ENCODE data around the gene PDZD8. TPM values are rescaled to one million over a fixed set of nuclear protein-coding genes. Genes with fewer than 3 reads are reported as not detected.
A peak's percentile ranks its signal among the peaks of the same experiment; 100 is the strongest.

Gene PDZD8
- total RNA-seq (ENCODE audit: low replicate concordance) = 18.8 and 20.1 TPM in 2 replicates

- TF ChIP-seq EZH2phosphoT487 (IDR thresholded peaks at IDR 0.05) (no peak), CTCF (IDR thresholded peaks at IDR 0.05) (no peak), EZH2 (IDR thresholded peaks at IDR 0.05) (peak; percentile 38)
- peaks cover 21% of the 10 kb centered on the region for H3K4me1 Mint-ChIP-seq
- H3K9me3 ChIP-seq (ENCODE audit: low read depth) = no peaks in the 10 kb centered on the region
- peaks cover 5% of the 10 kb centered on the region for H3K27me3 Mint-ChIP-seq (ENCODE audit: insufficient read depth, low read depth)
- peak within 1 kb of the TSS; percentile 97 for H2AFZ ChIP-seq (replicated peaks)
- H3K4me2 ChIP-seq = peak within 1 kb of the TSS; percentile 89
- H3K27ac Mint-ChIP-seq = peak within 1 kb of the TSS; percentile 57
- peaks cover 42% of the 10 kb centered on the region for H3K27me3 ChIP-seq
- peak within 1 kb of the TSS; percentile 36 for H3K27ac ChIP-seq
- H3K36me3 Mint-ChIP-seq = no peaks in the 10 kb centered on the region
- DNase-seq (ENCODE audit: low spot score) = peak; percentile 97
- H3K4me1 ChIP-seq = peaks cover 20% of the 10 kb centered on the region
- peaks cover 3% of the 10 kb centered on the region for H3K9me3 Mint-ChIP-seq
- H3K36me3 ChIP-seq = no peaks in the 10 kb centered on the region
- peaks cover 41% of the 10 kb centered on the region for H4K20me1 ChIP-seq (ENCODE audit: low read depth)
- H3K9ac ChIP-seq = peak within 1 kb of the TSS; percentile 36
- peaks cover 44% of the 10 kb centered on the region for H3K79me2 ChIP-seq (ENCODE audit: low read depth)
- peaks cover 11% of the 10 kb centered on the region for H3F3A ChIP-seq (ENCODE audit: low read depth)
- peak within 1 kb of the TSS; percentile 75 for H3K4me3 ChIP-seq
- peak within 1 kb of the TSS; percentile 96 for H3K4me3 Mint-ChIP-seq
Observed at GRCh38 chr10:117375360-117376178, at the start of gene PDZD8. Gene PDZD8 (minus strand): TSS chr10:117375440. CDS start chr10:117375227, 213 bp downstream.

GRCh38 chr10:117424171-117424570 is 48.9 kb upstream of the PDZD8 start:
- Mint-ChIP-seq H3K4me1 (peaks cover 33% of the 10 kb centered on the region), H3K4me3 (no peak overlapping the region), H3K36me3 (no peaks in the 10 kb centered on the region), H3K27me3 (ENCODE audit: insufficient read depth, low read depth) (peaks cover 9% of the 10 kb centered on the region), H3K9me3 (peaks cover 6% of the 10 kb centered on the region), H3K27ac (no peak overlapping the region)
- Histone ChIP-seq H3K79me2 (ENCODE audit: low read depth) (no peaks in the 10 kb centered on the region), H4K20me1 (ENCODE audit: low read depth) (peaks cover 2% of the 10 kb centered on the region), H3K9ac (no peak overlapping the region), H3K9me3 (ENCODE audit: low read depth) (no peaks in the 10 kb centered on the region), H2AFZ (replicated peaks) (no peak overlapping the region), H3K4me3 (no peak overlapping the region), H3K27me3 (no peaks in the 10 kb centered on the region), H3K36me3 (no peaks in the 10 kb centered on the region), H3K4me1 (peaks cover 30% of the 10 kb centered on the region), H3K4me2 (no peak overlapping the region), H3K27ac (no peak overlapping the region), H3F3A (ENCODE audit: low read depth) (peaks cover 21% of the 10 kb centered on the region)
- TF ChIP-seq EZH2phosphoT487 (IDR thresholded peaks at IDR 0.05) (no peak), EZH2 (IDR thresholded peaks at IDR 0.05) (no peak), CTCF (IDR thresholded peaks at IDR 0.05) (no peak)
- no peak for DNase-seq (ENCODE audit: low spot score)

- no peaks in the 10 kb centered on the region for H3K79me2 ChIP-seq (ENCODE audit: low read depth)
- Mint-ChIP-seq H3K4me1 (peaks cover 47% of the 10 kb centered on the region), H3K27ac (no peak overlapping the region), H3K36me3 (no peaks in the 10 kb centered on the region), H3K9me3 (peaks cover 6% of the 10 kb centered on the region), H3K4me3 (no peak overlapping the region), H3K27me3 (ENCODE audit: insufficient read depth, low read depth) (peaks cover 9% of the 10 kb centered on the region)
- H2AFZ ChIP-seq (replicated peaks) = no peak overlapping the region
- peaks cover 2% of the 10 kb centered on the region for H4K20me1 ChIP-seq (ENCODE audit: low read depth)
- no peaks in the 10 kb centered on the region for H3K27me3 ChIP-seq
- peaks cover 35% of the 10 kb centered on the region for H3K4me1 ChIP-seq
- H3K4me2 ChIP-seq = no peak overlapping the region
- no peak for DNase-seq (ENCODE audit: low spot score)
- H3K27ac ChIP-seq = no peak overlapping the region
- peaks cover 21% of the 10 kb centered on the region for H3F3A ChIP-seq (ENCODE audit: low read depth)
- TF ChIP-seq EZH2phosphoT487 (IDR thresholded peaks at IDR 0.05) (no peak), CTCF (IDR thresholded peaks at IDR 0.05) (no peak), EZH2 (IDR thresholded peaks at IDR 0.05) (no peak)
- H3K4me3 ChIP-seq = no peak overlapping the region
- no peaks in the 10 kb centered on the region for H3K36me3 ChIP-seq
- no peak overlapping the region for H3K9ac ChIP-seq
- H3K9me3 ChIP-seq (ENCODE audit: low read depth) = no peaks in the 10 kb centered on the region
Observed at GRCh38 chr10:117421985-117422384, 46.7 kb upstream of the PDZD8 start.
